Hepatocyte (in vitro differentiated cells): Measurements from ENCODE around the gene LDLR. TPM values are rescaled to one million over a fixed set of nuclear protein-coding genes. Genes with fewer than 3 reads are reported as not detected.
A peak's percentile ranks its signal among the peaks of the same experiment; 100 is the strongest.

ENCODE experiments used
- DNase-seq: peaks from one replicate; pipeline ENCODE4 v3.0.0-alpha.2; 2016; ENCODE audit warnings: low spot score
- H2AFZ ChIP-seq: fragments of 200-600 bp; sonication (generic); 2 replicates; pipeline ENCODE4 v1.6.0; 2016; ENCODE audit warnings: antibody characterized with exemption, mild to moderate bottlenecking
- H3K27ac ChIP-seq: fragments of 200-600 bp; sonication (generic); 2 replicates; pipeline ENCODE4 v1.5.1; 2016; ENCODE audit warnings: mild to moderate bottlenecking
- H3K27me3 ChIP-seq: fragments of 200-600 bp; sonication (generic); 2 replicates; pipeline ENCODE4 v1.6.1; 2016
- H3K36me3 ChIP-seq: fragments of 200-600 bp; sonication (generic); replicated peaks from 2 replicates; pipeline ENCODE4 v1.5.1; 2016; ENCODE audit warnings: low read depth; ENCODE audit not compliant: insufficient read depth
- H3K4me1 ChIP-seq: fragments of 200-600 bp; sonication (generic); 2 replicates; pipeline ENCODE4 v1.5.1; 2016; ENCODE audit warnings: mild to moderate bottlenecking, moderate library complexity; ENCODE audit not compliant: insufficient read depth
- H3K4me2 ChIP-seq: fragments of 200-600 bp; sonication (generic); 2 replicates; pipeline ENCODE4 v1.6.0; 2016
- H3K4me3 ChIP-seq: fragments of 200-600 bp; sonication (generic); 2 replicates; pipeline ENCODE4 v1.5.1; 2016; ENCODE audit warnings: mild to moderate bottlenecking
- H3K79me2 ChIP-seq: fragments of 200-600 bp; sonication (generic); 2 replicates; pipeline ENCODE4 v1.6.0; 2017; ENCODE audit warnings: mild to moderate bottlenecking
- H3K9me2 ChIP-seq: fragments of 200-600 bp; sonication (generic); replicated peaks from 2 replicates; pipeline ENCODE4 v1.6.0; 2017; ENCODE audit warnings: mild to moderate bottlenecking; ENCODE audit not compliant: insufficient read depth
- H3K9me3 ChIP-seq: fragments of 200-600 bp; sonication (generic); 2 replicates; pipeline ENCODE4 v1.5.1; 2016; ENCODE audit warnings: low read depth, mild to moderate bottlenecking
- H4K20me1 ChIP-seq: fragments of 200-600 bp; sonication (generic); 2 replicates; pipeline ENCODE4 v1.6.0; 2016; ENCODE audit warnings: mild to moderate bottlenecking; ENCODE audit not compliant: insufficient read depth, poor library complexity, severe bottlenecking
- EZH2 ChIP-seq: fragments of 200-600 bp; sonication (generic); IDR thresholded peaks from 2 replicates; pipeline ENCODE4 v1.6.1; 2016; ENCODE audit warnings: antibody characterized with exemption, mild to moderate bottlenecking, borderline replicate concordance
- EZH2phosphoT487 ChIP-seq: fragments of 200-600 bp; sonication (generic); IDR thresholded peaks from one replicate; pipeline ENCODE4 v1.6.1; 2018; ENCODE audit warnings: antibody characterized with exemption, mild to moderate bottlenecking, low read depth, moderate library complexity; ENCODE audit not compliant: unreplicated experiment, severe bottlenecking
- WGBS: methylation state at CpG from one replicate; pipeline ENCODE4 v1.1.6; 2016; ENCODE audit warnings: low lambda C conversion rate; ENCODE audit errors: missing lambda C conversion rate; 5-methylcytosine and 5-hydroxymethylcytosine counted together
- polyA plus RNA-seq: library from polyadenylated mRNA; unstranded; fragments of >200 nt; fragmentation: Nextera tagmentation; extraction: Ambion mirVana; gene quantifications from 2 replicates; pipeline ENCODE4 v1.2.1, GENCODE V29; 2016
- total RNA-seq: library from RNA; depleted of rRNA; stranded (reverse); fragments of >200 nt; gene quantifications from 2 replicates; pipeline ENCODE4 v1.2.3, GENCODE V29; 2014
- TF ChIP-seq, protein P1 (sequence below): fragments of 200-600 bp; sonication (generic); IDR thresholded peaks from 2 replicates; pipeline ENCODE4 v1.5.1; 2016; ENCODE audit warnings: antibody characterized with exemption, mild to moderate bottlenecking; ENCODE audit not compliant: poor library complexity

The LDLR gene
- total RNA-seq, result 110 and 126 TPM in 2 replicates
- polyA plus RNA-seq, result 116 and 123 TPM in 2 replicates

- H3K9me2 ChIP-seq, result no peaks in the 10 kb centered on the region
- under 1% methylated on average over 39 of the region's 43 CpGs for WGBS
- H3K4me2 ChIP-seq, result peak within 1 kb of the TSS; percentile 74
- no peaks in the 10 kb centered on the region for H3K36me3 ChIP-seq
- peak; percentile 96 for DNase-seq
- no peaks in the 10 kb centered on the region for H3K9me3 ChIP-seq
- TF ChIP-seq EZH2phosphoT487 (no peak), EZH2 (no peak)
- TF ChIP-seq, protein P1, sequence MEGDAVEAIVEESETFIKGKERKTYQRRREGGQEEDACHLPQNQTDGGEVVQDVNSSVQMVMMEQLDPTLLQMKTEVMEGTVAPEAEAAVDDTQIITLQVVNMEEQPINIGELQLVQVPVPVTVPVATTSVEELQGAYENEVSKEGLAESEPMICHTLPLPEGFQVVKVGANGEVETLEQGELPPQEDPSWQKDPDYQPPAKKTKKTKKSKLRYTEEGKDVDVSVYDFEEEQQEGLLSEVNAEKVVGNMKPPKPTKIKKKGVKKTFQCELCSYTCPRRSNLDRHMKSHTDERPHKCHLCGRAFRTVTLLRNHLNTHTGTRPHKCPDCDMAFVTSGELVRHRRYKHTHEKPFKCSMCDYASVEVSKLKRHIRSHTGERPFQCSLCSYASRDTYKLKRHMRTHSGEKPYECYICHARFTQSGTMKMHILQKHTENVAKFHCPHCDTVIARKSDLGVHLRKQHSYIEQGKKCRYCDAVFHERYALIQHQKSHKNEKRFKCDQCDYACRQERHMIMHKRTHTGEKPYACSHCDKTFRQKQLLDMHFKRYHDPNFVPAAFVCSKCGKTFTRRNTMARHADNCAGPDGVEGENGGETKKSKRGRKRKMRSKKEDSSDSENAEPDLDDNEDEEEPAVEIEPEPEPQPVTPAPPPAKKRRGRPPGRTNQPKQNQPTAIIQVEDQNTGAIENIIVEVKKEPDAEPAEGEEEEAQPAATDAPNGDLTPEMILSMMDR, result no peak
- H4K20me1 ChIP-seq, result peaks cover 40% of the 10 kb centered on the region
- peak within 1 kb of the TSS; percentile 98 for H3K27ac ChIP-seq
- peaks cover 51% of the 10 kb centered on the region for H3K79me2 ChIP-seq
- no peak within 1 kb of the TSS for H2AFZ ChIP-seq
- H3K4me3 ChIP-seq, result peak within 1 kb of the TSS; percentile 60
- no peaks in the 10 kb centered on the region for H3K27me3 ChIP-seq
- H3K4me1 ChIP-seq, result peaks cover 35% of the 10 kb centered on the region
These were observed at the start of gene LDLR for GRCh38 chr19:11089254-11090013. LDLR (plus strand) TSS chr19:11089463; CDS start chr19:11089549, 86 bp downstream.

DNA sequence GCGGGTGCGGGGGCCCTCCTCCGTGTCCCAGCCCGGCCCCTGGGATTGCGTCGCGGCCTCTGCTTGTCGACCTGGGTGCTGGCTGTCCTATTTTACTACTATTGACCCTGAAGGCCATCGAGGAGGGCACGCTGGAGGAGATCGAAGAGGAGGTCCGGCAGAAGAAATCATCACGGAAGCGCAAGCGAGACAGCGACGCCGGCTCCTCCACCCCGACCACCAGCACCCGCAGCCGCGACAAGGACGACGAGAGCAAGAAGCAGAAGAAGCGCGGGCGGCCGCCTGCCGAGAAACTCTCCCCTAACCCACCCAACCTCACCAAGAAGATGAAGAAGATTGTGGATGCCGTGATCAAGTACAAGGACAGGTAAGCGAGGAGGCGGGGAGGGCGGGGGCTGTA lies 48.1 kb upstream of the LDLR start:
- Histone ChIP-seq H3K27me3 (no peaks in the 10 kb centered on the region), H3K4me3 (no peak overlapping the region), H3K27ac (no peak overlapping the region), H3K9me2 (no peaks in the 10 kb centered on the region), H3K4me2 (no peak overlapping the region), H4K20me1 (peaks cover 2% of the 10 kb centered on the region), H3K79me2 (peaks cover 22% of the 10 kb centered on the region), H3K36me3 (peaks cover 7% of the 10 kb centered on the region), H3K9me3 (no peaks in the 10 kb centered on the region), H2AFZ (no peak overlapping the region), H3K4me1 (no peaks in the 10 kb centered on the region)
- WGBS, result 97% methylated on average over 33 of the region's 33 CpGs
- TF ChIP-seq, protein P1, result no peak
- TF ChIP-seq EZH2, result no peak
- TF ChIP-seq EZH2phosphoT487, result no peak
- DNase-seq, result no peak

DNA sequence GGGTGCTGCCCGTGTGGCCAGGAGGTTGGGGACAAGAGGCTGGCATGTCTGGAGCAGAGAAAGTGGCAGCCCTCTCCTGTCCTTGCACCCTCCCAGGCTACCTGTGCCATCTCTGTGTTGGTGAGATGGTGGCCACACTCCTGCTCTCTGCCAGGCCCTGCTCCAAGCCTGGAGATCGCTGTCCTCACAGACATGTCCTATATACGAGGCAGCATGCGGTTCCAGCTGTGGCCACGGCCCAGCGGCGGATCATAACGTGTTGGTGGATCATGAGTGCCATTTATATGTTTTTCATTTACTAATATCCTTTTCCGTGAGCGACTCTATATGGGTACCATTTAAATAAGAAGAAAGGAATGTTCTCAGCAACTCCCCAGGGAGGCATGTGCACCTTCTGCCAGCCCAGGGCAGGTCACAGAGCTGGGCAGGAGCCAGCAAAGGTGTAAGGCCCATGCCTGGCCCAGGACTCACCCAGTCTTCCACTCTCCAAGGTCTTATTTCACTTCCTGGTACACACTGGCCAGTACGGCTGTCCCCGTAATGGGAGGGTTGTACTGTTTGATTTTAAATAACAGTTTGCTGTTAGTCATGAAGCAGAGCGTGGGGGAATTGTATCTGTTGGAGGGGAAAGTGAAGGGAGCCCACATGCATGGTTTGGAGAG lies 47.2 kb upstream of the LDLR start:
- no peak overlapping the region for H3K4me3 ChIP-seq
- no peaks in the 10 kb centered on the region for H3K9me3 ChIP-seq
- no peaks in the 10 kb centered on the region for H3K27me3 ChIP-seq
- peaks cover 14% of the 10 kb centered on the region for H3K79me2 ChIP-seq
- H2AFZ ChIP-seq, result no peak overlapping the region
- no peak overlapping the region for H3K27ac ChIP-seq
- H3K36me3 ChIP-seq, result peaks cover 3% of the 10 kb centered on the region
- WGBS, result 96% methylated on average over 13 of the region's 13 CpGs
- DNase-seq, result no peak
- TF ChIP-seq EZH2, result no peak
- TF ChIP-seq, protein P1, result no peak
- TF ChIP-seq EZH2phosphoT487, result no peak
- peaks cover 2% of the 10 kb centered on the region for H4K20me1 ChIP-seq
- no peaks in the 10 kb centered on the region for H3K9me2 ChIP-seq
- H3K4me1 ChIP-seq, result no peaks in the 10 kb centered on the region
- no peak overlapping the region for H3K4me2 ChIP-seq
